Fibroblast of lung (primary cell): ENCODE measurements around the gene PRORP.

Source experiments
- CTCF ChIP-seq, 2 donors: IDR thresholded peaks in 1 of 2; conservative IDR thresholded peaks in 1 of 2; 1 replicate in 1 of 2; 2 replicates in 1 of 2; pipeline ENCODE4 v1.5.1; 2011 to 2012; ENCODE audit warnings: low read length in 2 of 2, control low read depth in 1 of 2, inconsistent platforms in 1 of 2, low read depth in 1 of 2, mild to moderate bottlenecking in 1 of 2
- EZH2 ChIP-seq: IDR thresholded peaks from 2 replicates; pipeline ENCODE4 v1.5.1; 2012; ENCODE audit warnings: low read length, control low read depth, mild to moderate bottlenecking; ENCODE audit errors: missing control alignments

DNA sequence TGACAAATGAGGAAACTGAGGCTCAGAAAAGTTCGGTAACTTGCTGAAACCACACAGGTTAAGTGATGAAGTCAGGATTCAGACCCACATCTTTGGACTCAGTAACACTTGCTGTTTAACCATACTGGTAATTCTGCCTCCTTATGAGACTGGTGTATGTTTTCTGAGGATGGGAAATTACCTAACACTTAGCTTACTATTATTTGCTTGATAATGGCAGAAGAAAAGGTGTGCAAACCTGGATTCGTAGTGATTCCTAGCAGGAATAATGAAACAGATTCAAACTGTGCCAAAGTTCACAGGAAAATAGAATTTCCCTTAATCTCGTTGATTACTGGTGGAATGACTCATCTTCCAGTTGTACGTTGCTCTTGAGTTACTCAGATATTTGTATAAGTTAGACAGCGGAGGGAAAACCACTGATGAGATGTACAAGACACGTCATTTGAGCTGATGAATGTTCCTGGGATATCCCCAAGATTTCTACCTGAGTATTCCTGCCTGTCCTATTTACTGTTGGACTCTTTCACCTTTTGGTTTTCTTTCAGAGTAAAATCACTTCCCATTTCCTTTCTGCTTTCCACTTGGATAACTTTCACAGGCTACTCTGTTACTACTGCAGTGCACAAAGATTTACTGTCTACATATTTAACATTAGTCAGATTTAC, 37.5 kb downstream of the PRORP start:
- TF ChIP-seq CTCF (conservative IDR thresholded peaks at IDR 0.05 in 1 of 2, IDR thresholded peaks at IDR 0.05 in 1 of 2; ENCODE audit: low read depth in 1 of 2, low read length in 2 of 2) (no peak), EZH2 (no peak)
